ENCODE measurements around the gene MSH5.

Gene MSH5

DNA sequence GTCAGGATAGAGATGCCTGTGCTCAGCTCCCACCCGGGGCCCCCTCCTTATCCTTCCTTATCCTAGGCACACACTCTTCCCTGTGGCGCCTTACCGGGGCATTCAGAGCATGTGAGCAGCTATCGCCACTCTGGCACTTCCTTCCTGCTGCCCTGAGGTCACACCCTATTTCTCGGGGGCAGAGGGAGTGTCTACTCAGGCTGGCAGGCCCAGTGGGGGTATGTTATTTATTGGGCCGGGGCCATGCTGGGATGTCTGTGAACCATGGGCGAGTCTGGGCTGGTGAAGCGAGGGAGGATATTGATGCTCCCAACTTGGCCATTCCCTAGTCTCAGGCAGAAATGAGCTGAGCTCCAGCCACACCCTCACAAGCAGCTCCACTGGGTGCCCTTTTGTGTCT, 28.6 kb upstream of the MSH5 start:
- Histone ChIP-seq H3K36me3 (ENCODE audit: control insufficient read depth, insufficient read depth, low read length) (no peaks in the 10 kb centered on the region), H3K4me1 (ENCODE audit: control insufficient read depth, insufficient read depth, low read length, poor library complexity, severe bottlenecking) (peaks cover 3% of the 10 kb centered on the region), H3K27me3 (replicated peaks; ENCODE audit: control insufficient read depth, insufficient read depth, low read length, poor library complexity, severe bottlenecking) (no peaks in the 10 kb centered on the region), H3K9me3 (ENCODE audit: control insufficient read depth, low read length) (no peaks in the 10 kb centered on the region), H3K27ac (ENCODE audit: insufficient read depth, low read length, poor library complexity, severe bottlenecking) (no peak overlapping the region), H3K4me3 (ENCODE audit: insufficient read depth, low read depth, low read length, poor library complexity, severe bottlenecking) (no peak overlapping the region)
- DNase-seq = no peak

- Histone ChIP-seq H3K4me3 (ENCODE audit: insufficient read depth, low read depth, low read length, poor library complexity, severe bottlenecking) (no peak overlapping the region), H3K27ac (ENCODE audit: insufficient read depth, low read length, poor library complexity, severe bottlenecking) (no peak overlapping the region), H3K36me3 (ENCODE audit: control insufficient read depth, insufficient read depth, low read length) (no peaks in the 10 kb centered on the region), H3K9me3 (ENCODE audit: control insufficient read depth, low read length) (no peaks in the 10 kb centered on the region), H3K4me1 (ENCODE audit: control insufficient read depth, insufficient read depth, low read length, poor library complexity, severe bottlenecking) (peaks cover 3% of the 10 kb centered on the region), H3K27me3 (replicated peaks; ENCODE audit: control insufficient read depth, insufficient read depth, low read length, poor library complexity, severe bottlenecking) (no peaks in the 10 kb centered on the region)
- no peak for DNase-seq
Measured at GRCh38 chr6:31712296-31712695, 27.5 kb upstream of the MSH5 start.

- Histone ChIP-seq H3K27me3 (replicated peaks; ENCODE audit: control insufficient read depth, insufficient read depth, low read length, poor library complexity, severe bottlenecking) (no peaks in the 10 kb centered on the region), H3K4me3 (ENCODE audit: insufficient read depth, low read depth, low read length, poor library complexity, severe bottlenecking) (no peak overlapping the region), H3K27ac (ENCODE audit: insufficient read depth, low read length, poor library complexity, severe bottlenecking) (no peak overlapping the region), H3K4me1 (ENCODE audit: control insufficient read depth, insufficient read depth, low read length, poor library complexity, severe bottlenecking) (peaks cover 3% of the 10 kb centered on the region), H3K9me3 (ENCODE audit: control insufficient read depth, low read length) (no peaks in the 10 kb centered on the region), H3K36me3 (ENCODE audit: control insufficient read depth, insufficient read depth, low read length) (no peaks in the 10 kb centered on the region)
- DNase-seq = no peak
Measured at GRCh38 chr6:31713465-31713864, 26.3 kb upstream of the MSH5 start.

DNA sequence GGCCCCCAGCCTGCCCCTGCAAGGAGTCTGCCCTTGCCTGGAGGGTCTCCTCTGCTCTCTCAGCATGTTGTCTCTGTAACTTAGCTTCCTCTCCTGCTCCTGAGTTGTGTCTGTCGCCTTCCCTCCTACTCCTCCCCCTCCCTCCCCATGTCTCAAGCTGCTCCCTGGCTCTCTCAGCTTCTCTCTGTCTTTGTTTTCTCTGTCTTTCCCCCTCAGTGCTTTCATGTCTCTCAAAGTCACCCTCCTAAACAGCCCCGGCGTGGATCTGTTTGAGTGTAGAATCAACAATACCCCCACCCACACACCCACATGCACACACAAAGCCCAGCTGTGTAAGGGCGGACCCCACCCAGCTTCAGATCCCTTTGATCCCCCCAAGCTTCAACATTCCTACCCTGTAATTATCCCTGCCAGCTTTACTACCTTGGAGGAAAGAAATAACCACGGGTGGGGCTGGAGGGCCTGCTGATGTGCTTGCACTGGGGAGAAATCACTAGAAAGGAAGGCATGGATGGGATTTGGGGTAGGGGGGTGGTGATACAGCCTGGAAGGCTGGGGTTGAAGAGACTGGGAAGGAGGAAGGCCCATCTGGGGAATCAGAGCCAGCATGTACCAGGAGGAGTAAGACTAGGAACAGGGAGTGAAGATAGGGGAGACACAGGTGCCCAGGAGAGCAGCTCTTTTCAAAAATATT, 25.7 kb upstream of the MSH5 start:
- H3K27ac ChIP-seq (ENCODE audit: insufficient read depth, low read length, poor library complexity, severe bottlenecking) = no peak overlapping the region
- no peaks in the 10 kb centered on the region for H3K9me3 ChIP-seq (ENCODE audit: control insufficient read depth, low read length)
- H3K4me3 ChIP-seq (ENCODE audit: insufficient read depth, low read depth, low read length, poor library complexity, severe bottlenecking) = no peak overlapping the region
- peaks cover 3% of the 10 kb centered on the region for H3K4me1 ChIP-seq (ENCODE audit: control insufficient read depth, insufficient read depth, low read length, poor library complexity, severe bottlenecking)
- no peaks in the 10 kb centered on the region for H3K27me3 ChIP-seq (replicated peaks; ENCODE audit: control insufficient read depth, insufficient read depth, low read length, poor library complexity, severe bottlenecking)
- H3K36me3 ChIP-seq (ENCODE audit: control insufficient read depth, insufficient read depth, low read length) = no peaks in the 10 kb centered on the region
- no peak for DNase-seq

GRCh38 chr6:31715022-31715958, 24.5 kb upstream of the MSH5 start, which contains the start of gene LY6G6D:
TSS of gene LY6G6D (plus strand) at chr6:31715348. CDS start at chr6:31715356, 8 bp downstream.
- no peak for DNase-seq
- H3K27ac ChIP-seq (ENCODE audit: insufficient read depth, low read length, poor library complexity, severe bottlenecking) = no peak within 1 kb of the TSS
- no peaks in the 10 kb centered on the region for H3K36me3 ChIP-seq (ENCODE audit: control insufficient read depth, insufficient read depth, low read length)
- H3K4me3 ChIP-seq (ENCODE audit: insufficient read depth, low read depth, low read length, poor library complexity, severe bottlenecking) = no peak within 1 kb of the TSS
- no peaks in the 10 kb centered on the region for H3K27me3 ChIP-seq (replicated peaks; ENCODE audit: control insufficient read depth, insufficient read depth, low read length, poor library complexity, severe bottlenecking)
- H3K9me3 ChIP-seq (ENCODE audit: control insufficient read depth, low read length) = no peaks in the 10 kb centered on the region
- peaks cover 3% of the 10 kb centered on the region for H3K4me1 ChIP-seq (ENCODE audit: control insufficient read depth, insufficient read depth, low read length, poor library complexity, severe bottlenecking)

DNA sequence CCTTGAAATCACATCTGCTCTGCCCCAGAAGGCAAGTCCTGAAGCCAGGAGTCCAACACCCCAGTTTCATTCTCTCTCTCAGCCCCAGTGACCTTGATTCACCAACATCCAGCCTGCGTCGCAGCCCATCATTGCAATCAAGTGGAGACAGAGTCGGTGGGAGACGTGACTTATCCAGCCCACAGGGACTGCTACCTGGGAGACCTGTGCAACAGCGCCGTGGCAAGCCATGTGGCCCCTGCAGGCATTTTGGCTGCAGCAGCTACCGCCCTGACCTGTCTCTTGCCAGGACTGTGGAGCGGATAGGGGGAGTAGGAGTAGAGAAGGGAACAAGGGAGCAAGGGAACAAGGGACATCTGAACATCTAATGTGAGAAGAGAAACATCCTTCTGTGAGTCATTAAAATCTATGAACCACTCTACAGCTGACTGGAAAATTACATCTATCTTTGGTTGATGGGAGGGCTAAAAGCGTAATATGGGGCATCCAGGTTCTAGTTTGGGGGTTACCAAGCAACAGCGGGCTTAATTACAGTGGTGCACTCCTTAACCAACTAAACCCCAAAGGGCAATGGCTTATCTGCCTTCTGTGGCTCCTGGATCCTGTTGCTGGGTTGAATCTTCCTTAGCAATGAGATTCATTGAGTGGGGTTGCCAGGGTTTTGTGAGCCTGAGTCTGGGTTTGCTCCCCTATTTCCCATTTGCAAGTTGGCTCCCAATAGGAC, 22.1 kb upstream of the MSH5 start:
- no peak overlapping the region for H3K4me3 ChIP-seq (ENCODE audit: insufficient read depth, low read depth, low read length, poor library complexity, severe bottlenecking)
- H3K9me3 ChIP-seq (ENCODE audit: control insufficient read depth, low read length) = no peaks in the 10 kb centered on the region
- no peak for DNase-seq
- no peaks in the 10 kb centered on the region for H3K4me1 ChIP-seq (ENCODE audit: control insufficient read depth, insufficient read depth, low read length, poor library complexity, severe bottlenecking)
- H3K36me3 ChIP-seq (ENCODE audit: control insufficient read depth, insufficient read depth, low read length) = no peaks in the 10 kb centered on the region
- H3K27me3 ChIP-seq (replicated peaks; ENCODE audit: control insufficient read depth, insufficient read depth, low read length, poor library complexity, severe bottlenecking) = no peaks in the 10 kb centered on the region
- H3K27ac ChIP-seq (ENCODE audit: insufficient read depth, low read length, poor library complexity, severe bottlenecking) = no peak overlapping the region

DNA sequence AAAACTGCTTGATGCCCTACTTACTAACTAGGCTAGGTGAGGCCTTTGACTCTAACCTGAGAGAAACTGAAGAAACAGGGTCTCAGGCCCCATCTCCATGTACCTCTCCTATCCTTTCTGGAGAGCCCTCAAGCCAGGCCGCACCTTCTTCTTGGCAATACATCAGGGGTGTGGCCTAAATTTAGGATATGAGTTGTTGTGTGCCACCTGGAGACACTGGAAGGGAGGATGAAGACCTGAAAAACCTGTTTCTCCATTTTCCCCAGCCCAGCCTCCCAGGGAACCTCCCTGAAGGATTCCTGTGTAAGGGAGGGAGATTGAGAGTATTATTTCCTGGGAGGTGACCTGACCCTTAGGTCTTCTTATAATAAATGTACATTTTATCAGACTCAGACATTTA, 21.5 kb upstream of the MSH5 start:
- DNase-seq = no peak
- H3K36me3 ChIP-seq (ENCODE audit: control insufficient read depth, insufficient read depth, low read length) = no peaks in the 10 kb centered on the region
- H3K27me3 ChIP-seq (replicated peaks; ENCODE audit: control insufficient read depth, insufficient read depth, low read length, poor library complexity, severe bottlenecking) = no peaks in the 10 kb centered on the region
- no peaks in the 10 kb centered on the region for H3K4me1 ChIP-seq (ENCODE audit: control insufficient read depth, insufficient read depth, low read length, poor library complexity, severe bottlenecking)
- H3K9me3 ChIP-seq (ENCODE audit: control insufficient read depth, low read length) = no peaks in the 10 kb centered on the region
- no peak overlapping the region for H3K4me3 ChIP-seq (ENCODE audit: insufficient read depth, low read depth, low read length, poor library complexity, severe bottlenecking)
- no peak overlapping the region for H3K27ac ChIP-seq (ENCODE audit: insufficient read depth, low read length, poor library complexity, severe bottlenecking)

DNA sequence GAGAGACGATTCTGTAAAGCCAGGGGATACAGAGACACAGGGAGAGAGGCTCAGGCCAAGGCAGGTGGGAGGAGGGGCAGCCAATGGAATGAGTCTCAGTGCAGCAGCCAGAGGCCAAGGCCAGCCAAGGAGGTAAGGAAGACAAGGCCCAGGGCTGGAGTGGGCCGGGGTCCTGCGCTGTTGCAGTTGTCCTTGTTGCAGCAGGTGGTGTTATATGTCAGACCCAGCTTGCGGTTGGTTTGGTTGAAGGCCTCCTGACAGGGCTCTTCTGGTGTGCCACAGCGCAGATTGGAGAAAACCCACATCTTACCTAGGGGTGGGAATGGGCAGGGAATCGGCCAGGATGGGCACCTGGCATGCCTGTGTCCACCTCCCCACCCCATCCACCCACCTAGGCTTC, 20.8 kb upstream of the MSH5 start:
- H3K27ac ChIP-seq (ENCODE audit: insufficient read depth, low read length, poor library complexity, severe bottlenecking) = no peak overlapping the region
- no peaks in the 10 kb centered on the region for H3K9me3 ChIP-seq (ENCODE audit: control insufficient read depth, low read length)
- no peaks in the 10 kb centered on the region for H3K4me1 ChIP-seq (ENCODE audit: control insufficient read depth, insufficient read depth, low read length, poor library complexity, severe bottlenecking)
- H3K36me3 ChIP-seq (ENCODE audit: control insufficient read depth, insufficient read depth, low read length) = no peaks in the 10 kb centered on the region
- H3K4me3 ChIP-seq (ENCODE audit: insufficient read depth, low read depth, low read length, poor library complexity, severe bottlenecking) = no peak overlapping the region
- no peak for DNase-seq
- no peaks in the 10 kb centered on the region for H3K27me3 ChIP-seq (replicated peaks; ENCODE audit: control insufficient read depth, insufficient read depth, low read length, poor library complexity, severe bottlenecking)

DNA sequence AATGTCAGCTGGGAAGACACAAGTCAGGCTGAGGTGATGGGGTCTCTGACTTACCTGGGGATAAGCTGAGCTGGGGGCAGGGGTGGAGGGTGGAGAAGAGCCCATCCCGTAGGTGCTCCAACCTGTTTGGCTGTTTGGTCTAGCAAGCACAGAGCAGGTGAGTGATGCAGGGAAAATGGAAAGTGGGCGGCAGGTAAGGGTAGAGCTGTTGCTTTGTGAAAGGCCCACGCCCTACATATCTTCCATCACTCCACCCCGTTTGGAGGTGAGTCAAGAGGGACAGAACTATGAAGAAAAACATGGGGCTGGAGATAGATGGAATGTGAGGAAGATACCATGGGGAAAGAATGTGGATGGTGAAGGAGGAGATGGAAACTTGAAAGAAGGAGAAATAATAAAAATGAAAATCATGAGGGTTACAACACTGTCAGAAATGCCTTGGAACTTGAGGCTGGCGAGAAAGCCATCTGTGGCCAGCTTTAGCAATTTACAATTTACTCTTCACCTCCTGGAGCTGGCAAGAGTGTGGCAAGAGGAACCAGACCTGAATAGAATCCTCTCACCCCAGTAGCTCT, 19.5 kb upstream of the MSH5 start:
- Histone ChIP-seq H3K4me3 (ENCODE audit: insufficient read depth, low read depth, low read length, poor library complexity, severe bottlenecking) (no peak overlapping the region), H3K36me3 (ENCODE audit: control insufficient read depth, insufficient read depth, low read length) (no peaks in the 10 kb centered on the region), H3K27ac (ENCODE audit: insufficient read depth, low read length, poor library complexity, severe bottlenecking) (no peak overlapping the region), H3K27me3 (replicated peaks; ENCODE audit: control insufficient read depth, insufficient read depth, low read length, poor library complexity, severe bottlenecking) (no peaks in the 10 kb centered on the region), H3K9me3 (ENCODE audit: control insufficient read depth, low read length) (no peaks in the 10 kb centered on the region), H3K4me1 (ENCODE audit: control insufficient read depth, insufficient read depth, low read length, poor library complexity, severe bottlenecking) (no peaks in the 10 kb centered on the region)
- no peak for DNase-seq
